ENCODE measurements around the gene TPCN2.

DNA sequence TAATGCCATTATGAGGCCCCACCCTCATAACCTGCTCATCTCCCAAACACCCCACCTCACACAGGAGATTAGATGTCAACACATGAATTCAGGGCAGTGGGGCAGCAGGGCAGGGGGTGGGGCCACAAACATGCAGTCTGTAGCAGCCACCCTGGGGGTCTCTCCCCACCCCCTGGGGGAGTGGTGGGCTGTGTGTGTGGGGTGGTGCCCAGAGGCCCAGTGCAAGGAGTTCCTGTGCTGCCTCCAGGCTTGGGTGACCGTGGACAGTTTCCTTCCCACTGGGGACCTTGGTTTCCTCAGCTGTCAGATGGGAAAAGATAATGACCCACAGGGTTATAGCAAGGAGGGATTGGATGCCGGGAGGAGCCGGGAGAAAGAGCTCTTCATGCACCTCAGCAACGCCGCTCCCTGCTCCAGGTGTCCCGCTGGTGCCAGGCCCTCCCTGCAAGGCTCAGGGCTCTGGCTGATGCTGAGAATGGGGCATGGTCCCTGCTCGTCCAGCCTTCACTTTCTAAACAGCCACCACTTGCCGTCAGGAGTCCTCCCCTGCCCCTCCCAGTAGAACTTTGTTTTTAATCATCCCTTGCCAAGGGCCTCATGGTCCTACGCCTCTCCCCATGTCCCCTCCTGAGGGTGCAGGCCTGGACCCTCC is 33.7 kb upstream of the TPCN2 start:
- TF ChIP-seq POLR2A (IDR thresholded peaks at IDR 0.05) (no peak), CTCF (IDR thresholded peaks at IDR 0.05) (no peak)
